Fibroblast of lung (primary cell): ENCODE data around the gene PCDHA2. TPM values are rescaled to one million over a fixed set of nuclear protein-coding genes. Genes with fewer than 3 reads are reported as not detected.
"Not testable (repeated sequence)": the region's sequence is repeated elsewhere in the genome, so short reads cannot be mapped to it uniquely, and the experiment has no call there.

Experiments
- DNase-seq, 2 donors: peaks; one replicate each; pipeline versions ENCODE4 v3.0.0 to v3.0.0-alpha.2; 2010; ENCODE audit warnings: low read depth in 2 of 2
- H2AFZ ChIP-seq: 2 replicates; pipeline ENCODE4 v1.5.1; 2012; ENCODE audit warnings: low read length, control low read depth, inconsistent platforms
- H3K27ac ChIP-seq: 2 replicates; pipeline ENCODE4 v1.5.1; 2011; ENCODE audit warnings: low read length, control low read depth; ENCODE audit not compliant: insufficient read depth
- H3K27me3 ChIP-seq: 2 replicates; pipeline ENCODE4 v1.5.1; 2011; ENCODE audit warnings: mild to moderate bottlenecking, low read length; ENCODE audit not compliant: control insufficient read depth, insufficient read depth
- H3K36me3 ChIP-seq: 2 replicates; pipeline ENCODE4 v1.5.1; 2011; ENCODE audit warnings: low read length; ENCODE audit not compliant: control insufficient read depth, insufficient read depth
- H3K4me1 ChIP-seq: 2 replicates; pipeline ENCODE4 v1.5.1; 2011; ENCODE audit warnings: low read length; ENCODE audit not compliant: control insufficient read depth, insufficient read depth; ENCODE audit errors: extremely low read depth
- H3K4me2 ChIP-seq: 2 replicates; pipeline ENCODE4 v1.5.1; 2011; ENCODE audit warnings: low read length, control low read depth; ENCODE audit not compliant: insufficient read depth; ENCODE audit errors: extremely low read depth
- H3K4me3 ChIP-seq, 4 experiments: fragments of 200-600 bp in 1 of 4; sonication (generic) in 1 of 4; replicated peaks in 1 of 4; 2 replicates each; pipeline ENCODE4 v1.5.1; 2011 to 2016; ENCODE audit warnings: low read length in 4 of 4, low read depth in 3 of 4, mild to moderate bottlenecking in 3 of 4, control low read depth in 2 of 4, inconsistent platforms in 1 of 4, mixed read lengths in 1 of 4; ENCODE audit not compliant: insufficient read depth in 1 of 4; ENCODE audit errors: control extremely low read depth in 1 of 4
- H3K79me2 ChIP-seq: 2 replicates; pipeline ENCODE4 v1.5.1; 2012; ENCODE audit warnings: mild to moderate bottlenecking, low read length, inconsistent platforms; ENCODE audit not compliant: control insufficient read depth, insufficient read depth
- H3K9ac ChIP-seq: 2 replicates; pipeline ENCODE4 v1.5.1; 2011; ENCODE audit warnings: mild to moderate bottlenecking, low read length, control low read depth; ENCODE audit not compliant: insufficient read depth
- H3K9me3 ChIP-seq: 2 replicates; pipeline ENCODE4 v1.5.1; 2012; ENCODE audit warnings: low read depth, low read length; ENCODE audit not compliant: control insufficient read depth, insufficient read depth
- H4K20me1 ChIP-seq: 2 replicates; pipeline ENCODE4 v1.5.1; 2011; ENCODE audit warnings: low read length; ENCODE audit not compliant: control insufficient read depth, insufficient read depth; ENCODE audit errors: extremely low read depth
- EZH2 ChIP-seq: IDR thresholded peaks from 2 replicates; pipeline ENCODE4 v1.5.1; 2012; ENCODE audit warnings: low read length, control low read depth, mild to moderate bottlenecking; ENCODE audit errors: missing control alignments
- polyA plus RNA-seq, 2 donors: library from polyadenylated mRNA; depleted of rRNA in 1 of 2; stranded (reverse) in 1 of 2; unstranded in 1 of 2; fragments of >200 nt; gene quantifications; 2 replicates each; pipeline ENCODE4 v1.2.1, GENCODE V29; 2011 to 2012; ENCODE audit warnings: missing spikeins in 1 of 2
- total RNA-seq: library from RNA; depleted of rRNA; stranded (reverse); fragments of >200 nt; gene quantifications from 2 replicates; pipeline ENCODE4 v1.2.1, GENCODE V29; 2014
- TF ChIP-seq, protein P1 (sequence below), 2 donors: IDR thresholded peaks in 1 of 2; conservative IDR thresholded peaks in 1 of 2; 1 replicate in 1 of 2; 2 replicates in 1 of 2; pipeline ENCODE4 v1.5.1; 2011 to 2012; ENCODE audit warnings: low read length in 2 of 2, control low read depth in 1 of 2, inconsistent platforms in 1 of 2, low read depth in 1 of 2, mild to moderate bottlenecking in 1 of 2

The PCDHA2 gene
- total and polyA plus RNA-seq, 2 donors (not counting 1 experiment from before 2014, with no cell fraction given) = 0.10 to 0.33 TPM

DNA sequence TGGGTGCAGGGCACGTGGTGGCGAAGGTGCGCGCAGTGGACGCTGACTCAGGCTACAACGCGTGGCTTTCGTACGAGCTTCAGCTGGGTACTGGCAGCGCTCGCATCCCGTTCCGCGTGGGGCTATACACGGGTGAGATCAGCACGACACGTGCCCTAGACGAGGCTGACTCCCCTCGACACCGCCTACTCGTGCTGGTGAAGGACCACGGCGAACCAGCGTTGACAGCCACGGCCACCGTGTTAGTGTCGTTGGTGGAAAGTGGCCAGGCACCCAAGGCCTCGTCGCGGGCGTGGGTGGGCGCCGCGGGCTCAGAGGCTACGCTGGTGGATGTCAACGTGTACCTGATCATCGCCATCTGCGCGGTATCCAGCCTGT, 2.1 kb downstream of the PCDHA2 start:
- H2AFZ ChIP-seq = no peak overlapping the region
- H3K9me3 ChIP-seq = no peaks in the 10 kb centered on the region
- H3K79me2 ChIP-seq = no peaks in the 10 kb centered on the region
- H3K27ac ChIP-seq = no peak overlapping the region
- no peak for DNase-seq
- H3K36me3 ChIP-seq = no peaks in the 10 kb centered on the region
- no peak overlapping the region for H3K4me3 ChIP-seq
- H4K20me1 ChIP-seq = no peaks in the 10 kb centered on the region
- TF ChIP-seq, protein P1, sequence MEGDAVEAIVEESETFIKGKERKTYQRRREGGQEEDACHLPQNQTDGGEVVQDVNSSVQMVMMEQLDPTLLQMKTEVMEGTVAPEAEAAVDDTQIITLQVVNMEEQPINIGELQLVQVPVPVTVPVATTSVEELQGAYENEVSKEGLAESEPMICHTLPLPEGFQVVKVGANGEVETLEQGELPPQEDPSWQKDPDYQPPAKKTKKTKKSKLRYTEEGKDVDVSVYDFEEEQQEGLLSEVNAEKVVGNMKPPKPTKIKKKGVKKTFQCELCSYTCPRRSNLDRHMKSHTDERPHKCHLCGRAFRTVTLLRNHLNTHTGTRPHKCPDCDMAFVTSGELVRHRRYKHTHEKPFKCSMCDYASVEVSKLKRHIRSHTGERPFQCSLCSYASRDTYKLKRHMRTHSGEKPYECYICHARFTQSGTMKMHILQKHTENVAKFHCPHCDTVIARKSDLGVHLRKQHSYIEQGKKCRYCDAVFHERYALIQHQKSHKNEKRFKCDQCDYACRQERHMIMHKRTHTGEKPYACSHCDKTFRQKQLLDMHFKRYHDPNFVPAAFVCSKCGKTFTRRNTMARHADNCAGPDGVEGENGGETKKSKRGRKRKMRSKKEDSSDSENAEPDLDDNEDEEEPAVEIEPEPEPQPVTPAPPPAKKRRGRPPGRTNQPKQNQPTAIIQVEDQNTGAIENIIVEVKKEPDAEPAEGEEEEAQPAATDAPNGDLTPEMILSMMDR (conservative IDR thresholded peaks at IDR 0.05 in 1 of 2, IDR thresholded peaks at IDR 0.05 in 1 of 2; ENCODE audit: low read depth in 1 of 2, low read length in 2 of 2) = no peak
- TF ChIP-seq EZH2 = no peak
- no peak overlapping the region for H3K4me2 ChIP-seq
- no peak overlapping the region for H3K9ac ChIP-seq
- H3K27me3 ChIP-seq = no peaks in the 10 kb centered on the region
- H3K4me1 ChIP-seq = no peaks in the 10 kb centered on the region

DNA sequence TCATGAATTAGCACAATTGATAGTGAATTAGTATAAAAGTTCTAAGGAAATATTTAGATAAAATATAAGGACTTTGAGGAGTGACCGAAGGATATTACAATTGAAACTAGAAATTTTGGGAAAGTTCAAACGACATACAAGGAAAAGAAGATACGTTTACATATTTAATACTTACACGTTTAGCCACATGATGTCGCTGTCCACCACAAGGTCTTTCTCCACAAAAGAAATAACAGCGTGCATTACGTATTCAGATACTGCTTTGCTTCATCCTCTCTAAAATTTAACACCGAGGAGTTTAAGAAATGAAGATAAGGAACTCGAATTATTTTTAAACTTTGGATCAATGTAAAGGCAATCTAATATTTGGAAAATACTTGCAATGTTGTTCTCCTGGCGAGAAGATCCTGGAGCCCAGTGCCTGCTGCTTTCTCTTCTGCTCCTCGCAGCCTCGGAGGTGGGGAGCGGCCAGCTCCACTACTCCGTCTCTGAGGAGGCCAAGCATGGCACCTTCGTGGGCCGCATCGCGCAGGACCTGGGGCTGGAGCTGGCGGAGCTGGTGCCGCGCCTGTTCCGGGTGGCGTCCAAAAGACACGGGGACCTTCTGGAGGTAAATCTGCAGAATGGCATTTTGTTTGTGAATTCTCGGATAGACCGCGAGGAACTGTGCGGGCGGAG, 6.3 kb downstream of the PCDHA2 start, which contains the start of gene PCDHA3:
Gene PCDHA3, plus strand, starts transcription at position 242 of the 678 bp plus-strand sequence.
- Histone ChIP-seq H3K79me2 (no peaks in the 10 kb centered on the region), H2AFZ (no peak within 1 kb of the TSS), H3K36me3 (no peaks in the 10 kb centered on the region), H3K27ac (no peak within 1 kb of the TSS), H3K9ac (no peak within 1 kb of the TSS), H3K4me2 (no peak within 1 kb of the TSS), H4K20me1 (no peaks in the 10 kb centered on the region), H3K4me3 (peak within 1 kb of the TSS in 2 of 4 experiments; percentile 0 to 45), H3K4me1 (no peaks in the 10 kb centered on the region), H3K9me3 (no peaks in the 10 kb centered on the region), H3K27me3 (no peaks in the 10 kb centered on the region)
- no peak for TF ChIP-seq EZH2
- TF ChIP-seq, protein P1 (conservative IDR thresholded peaks at IDR 0.05 in 1 of 2, IDR thresholded peaks at IDR 0.05 in 1 of 2; ENCODE audit: low read depth in 1 of 2, low read length in 2 of 2) = peak in 1 of 2 donors; percentile 26
- DNase-seq = peak; percentile 18 to 39

GRCh38 chr5:140801494-140801841, 6.8 kb downstream of the PCDHA2 start:
- Histone ChIP-seq H3K9ac (no peak overlapping the region), H2AFZ (no peak overlapping the region), H3K4me2 (no peak overlapping the region), H3K27me3 (no peaks in the 10 kb centered on the region), H3K9me3 (no peaks in the 10 kb centered on the region), H3K36me3 (no peaks in the 10 kb centered on the region), H3K79me2 (no peaks in the 10 kb centered on the region), H3K4me3 (peak overlapping the region in 1 of 4 experiments; percentile 45), H3K4me1 (no peaks in the 10 kb centered on the region), H3K27ac (no peak overlapping the region), H4K20me1 (no peaks in the 10 kb centered on the region)
- TF ChIP-seq EZH2 = no peak
- TF ChIP-seq, protein P1 (conservative IDR thresholded peaks at IDR 0.05 in 1 of 2, IDR thresholded peaks at IDR 0.05 in 1 of 2; ENCODE audit: low read depth in 1 of 2, low read length in 2 of 2) = peak; percentile 18 to 23
- no peak for DNase-seq

DNA sequence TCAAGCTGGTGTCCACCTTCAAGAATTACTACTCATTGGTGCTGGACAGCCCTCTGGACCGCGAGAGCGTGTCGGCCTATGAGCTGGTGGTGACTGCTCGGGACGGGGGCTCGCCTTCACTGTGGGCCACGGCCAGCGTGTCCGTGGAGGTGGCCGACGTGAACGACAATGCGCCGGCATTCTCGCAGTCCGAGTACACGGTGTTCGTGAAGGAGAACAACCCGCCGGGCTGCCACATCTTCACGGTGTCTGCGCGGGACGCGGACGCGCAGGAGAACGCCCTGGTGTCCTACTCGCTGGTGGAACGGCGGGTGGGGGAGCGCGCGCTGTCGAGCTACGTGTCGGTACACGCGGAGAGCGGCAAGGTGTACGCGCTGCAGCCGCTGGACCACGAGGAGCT, 7.7 kb downstream of the PCDHA2 start:
- not testable (repeated sequence) for H3K4me3 ChIP-seq, H3K27ac ChIP-seq, H3K36me3 ChIP-seq, H3K9ac ChIP-seq, H3K79me2 ChIP-seq, DNase-seq, H2AFZ ChIP-seq, H3K4me1 ChIP-seq, H3K9me3 ChIP-seq, H4K20me1 ChIP-seq, H3K4me2 ChIP-seq, H3K27me3 ChIP-seq
